A549 (cell line): ENCODE results near the gene RASSF8. TPM values are rescaled to one million over a fixed set of nuclear protein-coding genes. Genes with fewer than 3 reads are reported as not detected.
A peak's percentile ranks its signal among the peaks of the same experiment; 100 is the strongest.

Experiments
- ATAC-seq, 2 experiments: fragments of 200-7000 bp in 1 of 2; fragments of >200 bp in 1 of 2; cut with Nextera tagmentation in 1 of 2; cut with Tn5 transposase in 1 of 2; 3 replicates each; pipeline versions ENCODE4 v1.8.0 to v1.9.1; 2018 to 2020; ENCODE audit warnings: mild to moderate bottlenecking in 1 of 2, moderate library complexity in 1 of 2
- CTCF ChIA-PET: fragments of 300-600 bp; sonication (Branson Sonifier 250); formaldehyde crosslinking; extraction: SDS; loops from one replicate; lab custom pipeline; 2021; ENCODE audit warnings: antibody characterized with exemption, inconsistent platforms; lab: Yijun Ruan, JAX
- POLR2A ChIA-PET: fragments of 350-600 bp; formaldehyde crosslinking; extraction: SDS; loops from one replicate; lab custom pipeline; 2021; ENCODE audit warnings: antibody characterized with exemption, inconsistent platforms; lab: Yijun Ruan, JAX
- DNase-seq, 2 experiments: peaks; one replicate each; pipeline versions ENCODE4 v3.0.0 to v3.0.0-alpha.2; 2011 to 2016; ENCODE audit warnings: low read depth in 1 of 2, low spot score in 1 of 2
- FAIRE-seq: peaks from 2 replicates; lab custom pipeline; 2011; peaks lifted over from hg19 to GRCh38; lab: Jason Lieb, UNC
- H3K27ac ChIP-seq, 2 experiments: fragments of >200 bp; sonication (Bioruptor Twin); formaldehyde crosslinking; 3 replicates each; pipeline ENCODE4 v1.5.1; 2016 to 2017
- H3K4me1 ChIP-seq: fragments of >200 bp; sonication (Bioruptor Twin); formaldehyde crosslinking; 3 replicates; pipeline ENCODE4 v1.6.1; 2016
- H3K4me2 ChIP-seq: fragments of >200 bp; sonication (Bioruptor Twin); formaldehyde crosslinking; 3 replicates; pipeline ENCODE4 v1.6.1; 2016
- H3K4me3 ChIP-seq: fragments of >200 bp; sonication (Bioruptor Twin); formaldehyde crosslinking; 3 replicates; pipeline ENCODE4 v1.5.1; 2016
- H3K9me3 ChIP-seq: fragments of >200 bp; sonication (Bioruptor Twin); formaldehyde crosslinking; 3 replicates; pipeline ENCODE4 v1.6.1; 2016
- CBX2 ChIP-seq: fragments of 200-600 bp; sonication (generic); IDR thresholded peaks from 2 replicates; pipeline ENCODE4 v1.6.1; 2016; ENCODE audit warnings: low read depth, mild to moderate bottlenecking, borderline replicate concordance
- CBX8 ChIP-seq: fragments of 200-600 bp; sonication (generic); IDR thresholded peaks from 2 replicates; pipeline ENCODE4 v1.6.1; 2016
- CHD4 ChIP-seq: fragments of 200-600 bp; sonication (generic); IDR thresholded peaks from 2 replicates; pipeline ENCODE4 v1.6.1; 2016; ENCODE audit warnings: antibody characterized with exemption, mild to moderate bottlenecking, borderline replicate concordance
- CTCF ChIP-seq: fragments of >200 bp; sonication (Bioruptor Twin); formaldehyde crosslinking; IDR thresholded peaks from 3 replicates; pipeline ENCODE4 v1.5.1; 2016
- EHF ChIP-seq: fragments of 250-450 bp; sonication (Bioruptor Pico); IDR thresholded peaks from 2 replicates; pipeline ENCODE4 v1.5.0; 2020; ENCODE audit warnings: mild to moderate bottlenecking
- ESRRA ChIP-seq: fragments of 150-350 bp; IDR thresholded peaks from 2 replicates; pipeline ENCODE4 v1.6.1; 2014; ENCODE audit warnings: mild to moderate bottlenecking, low read length, borderline replicate concordance
- FOSL2 ChIP-seq, 2 experiments: fragments of 450-650 bp in 1 of 2; fragments of >200 bp in 1 of 2; sonication (Bioruptor Twin) in 1 of 2; formaldehyde crosslinking; IDR thresholded peaks; 2 replicates each; pipeline versions ENCODE4 v1.5.0 to v1.6.1; 2016 to 2020; ENCODE audit warnings: mild to moderate bottlenecking in 1 of 2, moderate library complexity in 1 of 2
- FOXS1 ChIP-seq: fragments of 250-450 bp; sonication (Bioruptor Pico); IDR thresholded peaks from 2 replicates; pipeline ENCODE4 v1.5.0; 2020; ENCODE audit warnings: mild to moderate bottlenecking, moderate library complexity
- GATA3 ChIP-seq: IDR thresholded peaks from 2 replicates; pipeline ENCODE4 v1.6.1; 2012; ENCODE audit warnings: borderline replicate concordance
- HOXA7 ChIP-seq: fragments of 250-450 bp; sonication (Bioruptor Pico); IDR thresholded peaks from 2 replicates; pipeline ENCODE4 v1.5.0; 2020; ENCODE audit warnings: mild to moderate bottlenecking, moderate library complexity
- HOXB13 ChIP-seq: fragments of 250-450 bp; sonication (Bioruptor Pico); IDR thresholded peaks from 2 replicates; pipeline ENCODE4 v1.5.0; 2020; ENCODE audit warnings: low read depth, mild to moderate bottlenecking, moderate library complexity
- KDM5A ChIP-seq: fragments of 200-600 bp; sonication (generic); IDR thresholded peaks from 2 replicates; pipeline ENCODE4 v1.6.1; 2016; ENCODE audit warnings: antibody characterized with exemption, mild to moderate bottlenecking
- MAZ ChIP-seq: fragments of 150-350 bp; IDR thresholded peaks from 2 replicates; pipeline ENCODE4 v1.6.1; 2014; ENCODE audit warnings: antibody characterized with exemption, low read depth, low read length, borderline replicate concordance
- MYC ChIP-seq: IDR thresholded peaks from 2 replicates; pipeline ENCODE4 v1.6.1; 2012; ENCODE audit warnings: mild to moderate bottlenecking, inconsistent platforms, low read length, improper control_type of control experiment, borderline replicate concordance
- NFE2L2 ChIP-seq: fragments of 150-350 bp; conservative IDR thresholded peaks from 2 replicates; pipeline ENCODE4 v1.6.1; 2014; ENCODE audit warnings: low read length
- NPAS2 ChIP-seq: fragments of 250-450 bp; sonication (Bioruptor Pico); IDR thresholded peaks from 2 replicates; pipeline ENCODE4 v1.8.0; 2022; ENCODE audit warnings: mild to moderate bottlenecking, moderate library complexity, borderline replicate concordance
- PHF8 ChIP-seq: fragments of 200-600 bp; sonication (generic); IDR thresholded peaks from 2 replicates; pipeline ENCODE4 v1.6.1; 2016; ENCODE audit warnings: low read depth, mild to moderate bottlenecking, antibody characterized with exemption, moderate library complexity, borderline replicate concordance
- POLR2A ChIP-seq: IDR thresholded peaks from 2 replicates; pipeline ENCODE4 v1.6.1; 2012; ENCODE audit warnings: mild to moderate bottlenecking, low read length
- RAD21 ChIP-seq, 2 experiments: fragments of >200 bp in 1 of 2; sonication (Bioruptor Twin) in 1 of 2; formaldehyde crosslinking in 1 of 2; IDR thresholded peaks in 1 of 2; conservative IDR thresholded peaks in 1 of 2; 2 replicates in 1 of 2; 3 replicates in 1 of 2; pipeline ENCODE4 v1.6.1; 2012 to 2018; ENCODE audit warnings: inconsistent platforms in 1 of 2
- RFX5 ChIP-seq: fragments of 450-650 bp; IDR thresholded peaks from 2 replicates; pipeline ENCODE4 v1.7.1; 2014; ENCODE audit warnings: antibody characterized with exemption, mild to moderate bottlenecking, moderate library complexity
- RNF2 ChIP-seq: fragments of 200-600 bp; sonication (generic); IDR thresholded peaks from 2 replicates; pipeline ENCODE4 v1.6.1; 2016; ENCODE audit warnings: low read depth, mild to moderate bottlenecking, antibody characterized with exemption, moderate library complexity, borderline replicate concordance
- SMC3 ChIP-seq: fragments of >200 bp; sonication (Bioruptor Twin); formaldehyde crosslinking; IDR thresholded peaks from 3 replicates; pipeline ENCODE4 v1.6.1; 2018; ENCODE audit warnings: inconsistent platforms
- TFCP2L1 ChIP-seq: fragments of 250-450 bp; sonication (Bioruptor Pico); IDR thresholded peaks from 2 replicates; pipeline ENCODE4 v1.5.0; 2021; ENCODE audit warnings: mild to moderate bottlenecking
- TP53 ChIP-seq: fragments of 250-450 bp; sonication (Bioruptor Pico); IDR thresholded peaks from 2 replicates; pipeline ENCODE4 v1.5.0; 2021; ENCODE audit warnings: mild to moderate bottlenecking, moderate library complexity
- USF2 ChIP-seq: fragments of 450-650 bp; IDR thresholded peaks from 2 replicates; pipeline ENCODE4 v1.6.1; 2014; ENCODE audit warnings: antibody characterized with exemption
- ZC3H11A ChIP-seq: fragments of 450-650 bp; IDR thresholded peaks from 2 replicates; pipeline ENCODE4 v1.6.1; 2014; ENCODE audit warnings: antibody characterized with exemption, mild to moderate bottlenecking
- ZNF302 ChIP-seq: fragments of 250-450 bp; sonication (Bioruptor Pico); IDR thresholded peaks from 2 replicates; pipeline ENCODE4 v1.9.0; 2021; ENCODE audit warnings: inconsistent platforms, mild to moderate bottlenecking, moderate library complexity
- ZSCAN20 ChIP-seq: fragments of 250-450 bp; sonication (Bioruptor Pico); IDR thresholded peaks from 2 replicates; pipeline ENCODE4 v1.8.0; 2022; ENCODE audit warnings: mild to moderate bottlenecking, moderate library complexity
- WGBS: methylation state at CpG from one replicate; pipeline ENCODE4 v1.1.6; 2017; ENCODE audit errors: missing lambda C conversion rate; 5-methylcytosine and 5-hydroxymethylcytosine counted together
- polyA plus RNA-seq, 4 experiments: library from polyadenylated mRNA; depleted of rRNA in 3 of 4; stranded (reverse); fragments of >200 nt; fragmentation: RNase III in 1 of 4; extraction: RNeasy Plus Mini Kit Qiagen cat#74134 plus additional on column Dnase treatment in 1 of 4; gene quantifications; 2 replicates in 3 of 4; 3 replicates in 1 of 4; pipeline ENCODE4 v1.2.3, GENCODE V29; 2011 to 2017

Gene RASSF8
- polyA plus RNA-seq, 2 of the 4 experiments (the other 2 are of a cell fraction): 5.7 to 8.7 TPM

- FAIRE-seq: no peak
- no peak for ATAC-seq
- 93% methylated on average over 2 of the region's 2 CpGs for WGBS
- DNase-seq: no peak
- H3K27ac ChIP-seq: no peak overlapping the region
- no peaks in the 10 kb centered on the region for H3K4me1 ChIP-seq
- TF ChIP-seq NFE2L2 (no peak), ZC3H11A (no peak), GATA3 (no peak), MYC (no peak), TP53 (no peak), ZNF302 (CRISPR knock-in tag) (no peak), RFX5 (no peak), RNF2 (no peak), EHF (CRISPR knock-in tag) (no peak), CTCF (no peak), MAZ (no peak), TFCP2L1 (no peak), POLR2A (no peak), NPAS2 (CRISPR knock-in tag) (no peak), USF2 (no peak), ESRRA (no peak)
- POLR2A ChIA-PET: no interaction called here
- CTCF ChIA-PET: interaction anchor here (0.6 to 2.1 kb wide), 6 partner anchors 13 to 580 kb away, joined by 3 to 9 read pairs (median 4); no protein-coding TSS in a partner anchor
- no peak overlapping the region for H3K4me2 ChIP-seq
- H3K9me3 ChIP-seq: no peaks in the 10 kb centered on the region
- H3K4me3 ChIP-seq: no peak overlapping the region
Observed at GRCh38 chr12:26016516-26016915, 58.0 kb downstream of the RASSF8 start.

- TF ChIP-seq MAZ (no peak), NPAS2 (CRISPR knock-in tag) (no peak), ZSCAN20 (CRISPR knock-in tag) (no peak), PHF8 (no peak), KDM5A (no peak), HOXA7 (no peak), CTCF (peak; percentile 83), ESRRA (no peak), RAD21 (conservative IDR thresholded peaks at IDR 0.05 in 1 of 2, IDR thresholded peaks at IDR 0.05 in 1 of 2) (peak; percentile 81 to 85), TFCP2L1 (no peak), FOXS1 (CRISPR knock-in tag) (no peak), CHD4 (no peak), CBX8 (no peak), FOSL2 (IDR thresholded peaks at IDR 0.05) (no peak), FOSL2 (CRISPR knock-in tag; IDR thresholded peaks at IDR 0.05) (no peak), HOXB13 (CRISPR knock-in tag) (no peak), SMC3 (peak; percentile 76), CBX2 (no peak), USF2 (0 out of 2 replicates have a peak, but pooled peaks have one; percentile 30), POLR2A (no peak)
- Histone ChIP-seq H3K4me3 (no peak overlapping the region), H3K4me2 (peak overlapping the region; percentile 56; the same call in 2 of the 3 replicates), H3K9me3 (no peaks in the 10 kb centered on the region), H3K27ac (0 out of 6 replicates have a peak overlapping the region, but pooled peaks of 1 of the 2 experiments have one; percentile 26), H3K4me1 (no peaks in the 10 kb centered on the region)
- ChIA-PET POLR2A (no interaction called here), CTCF (interaction anchor here (0.6 to 2.1 kb wide), 23 partner anchors 8 to 588 kb away, joined by 3 to 9 read pairs (median 3); no protein-coding TSS in a partner anchor)
- WGBS: 28% methylated on average over 4 of the region's 4 CpGs
- FAIRE-seq (no peak), DNase-seq (peak; percentile 21 to 60), ATAC-seq (peak; percentile 59 to 82)
Observed at GRCh38 chr12:26017484-26018211, 59.2 kb downstream of the RASSF8 start.
